ENCODE results near the gene SINHCAF.
A peak's percentile ranks its signal among the peaks of the same experiment; 100 is the strongest.

Gene SINHCAF

GRCh38 chr12:31337952-31338351 is 12.0 kb upstream of the SINHCAF start:
- no peak for DNase-seq (ENCODE audit: low read depth in 2 of 2)

GRCh38 chr12:31331242-31331641 is 5.3 kb upstream of the SINHCAF start:
- no peak for DNase-seq (ENCODE audit: low read depth in 2 of 2)

- no peak for DNase-seq (ENCODE audit: low read depth in 2 of 2)
Measured at GRCh38 chr12:31326736-31327659, 1.0 kb upstream of the SINHCAF start.

DNA sequence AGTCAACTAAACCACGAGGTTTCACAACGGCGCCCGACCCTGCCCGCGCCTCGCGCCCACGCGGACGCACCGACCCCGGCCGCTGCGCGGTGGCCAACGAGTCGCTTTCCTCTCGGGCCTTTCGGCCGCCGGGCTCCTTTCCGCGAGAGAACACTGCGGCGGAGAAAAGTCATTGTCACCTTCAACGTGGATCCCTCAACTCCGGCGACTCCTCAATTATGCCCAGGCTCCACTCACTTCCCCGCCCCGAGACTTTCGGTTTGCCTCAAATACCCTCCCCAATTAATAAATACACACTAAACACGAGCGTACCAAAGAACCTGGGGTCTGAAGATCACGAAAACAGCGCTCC is 450 bp downstream of the SINHCAF start:
- DNase-seq (ENCODE audit: low read depth in 2 of 2): no peak

DNA sequence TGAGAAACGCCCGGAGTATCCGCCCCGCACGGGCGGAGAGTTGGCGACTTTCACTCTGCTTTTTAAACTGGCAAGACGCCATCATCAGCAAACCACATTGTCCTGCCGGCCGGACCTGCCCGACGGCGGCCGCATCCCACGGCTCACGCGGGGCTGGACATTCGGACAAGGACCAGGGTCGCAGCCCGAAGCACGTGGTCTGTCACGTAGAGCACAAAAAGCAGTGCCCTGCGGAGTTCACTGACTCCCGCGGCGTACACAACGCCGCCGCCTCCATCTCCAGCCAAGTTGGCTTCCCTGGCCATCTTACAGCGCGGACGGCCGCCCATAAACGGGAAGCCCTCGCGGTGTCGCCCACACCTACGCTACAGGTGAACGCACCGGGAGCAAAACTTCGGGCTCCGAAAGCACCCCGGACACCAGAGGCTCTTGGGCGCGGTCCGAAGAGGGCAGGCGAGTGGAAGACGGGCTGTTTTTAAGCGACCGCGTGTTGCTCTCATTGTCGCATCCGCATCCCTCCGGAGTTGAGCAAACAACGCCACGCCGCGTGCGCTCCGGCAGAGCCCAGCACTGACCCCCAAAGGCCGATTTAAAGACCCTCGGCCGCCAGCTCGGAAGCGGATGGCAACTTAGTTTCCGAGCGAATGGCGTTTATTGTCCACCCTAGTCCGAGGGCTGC is 966 bp downstream of the SINHCAF start:
- peak in 1 of 2 donors; percentile 13 for DNase-seq (ENCODE audit: low read depth in 2 of 2)

GRCh38 chr12:31324116-31324844 is 1.7 kb downstream of the SINHCAF start:
- DNase-seq (ENCODE audit: low read depth in 2 of 2): peak; percentile 32 to 37

DNA sequence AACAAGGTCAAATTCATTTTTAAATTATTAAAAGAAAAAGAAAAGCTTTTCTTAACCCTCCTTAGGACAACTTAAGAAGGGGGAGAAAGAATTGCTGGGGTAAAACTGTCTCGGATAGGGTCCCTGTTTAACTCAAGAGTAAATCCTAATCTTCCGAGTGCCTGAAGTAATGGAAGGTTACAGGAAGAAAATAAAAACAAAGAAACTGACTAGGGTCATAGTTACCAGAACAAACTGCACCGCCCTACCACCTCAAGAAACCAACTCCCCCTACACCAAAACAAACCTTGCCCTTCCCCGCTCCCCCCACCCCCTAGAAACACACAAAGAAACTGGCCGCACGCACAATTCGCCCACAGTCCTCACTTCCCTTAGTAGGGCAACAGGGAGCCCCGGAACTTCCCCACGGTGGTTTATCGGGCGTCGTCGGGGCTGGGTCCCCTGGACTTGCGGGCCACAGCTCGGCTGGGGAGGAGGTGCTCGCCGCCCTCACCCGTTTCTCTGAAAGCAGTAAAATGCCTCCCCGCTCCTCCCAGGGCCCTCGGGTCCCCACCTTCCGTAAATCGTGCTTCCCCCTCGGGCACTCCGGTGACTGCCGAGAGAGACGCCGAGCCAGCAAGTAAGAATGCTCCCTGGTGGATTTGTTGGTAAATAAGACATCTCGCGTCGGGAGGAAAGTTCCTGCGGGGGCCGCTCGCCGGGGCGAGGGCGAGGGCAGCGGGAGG is 2.4 kb downstream of the SINHCAF start:
- DNase-seq (ENCODE audit: low read depth in 2 of 2): peak in 1 of 2 donors; percentile 23

DNA sequence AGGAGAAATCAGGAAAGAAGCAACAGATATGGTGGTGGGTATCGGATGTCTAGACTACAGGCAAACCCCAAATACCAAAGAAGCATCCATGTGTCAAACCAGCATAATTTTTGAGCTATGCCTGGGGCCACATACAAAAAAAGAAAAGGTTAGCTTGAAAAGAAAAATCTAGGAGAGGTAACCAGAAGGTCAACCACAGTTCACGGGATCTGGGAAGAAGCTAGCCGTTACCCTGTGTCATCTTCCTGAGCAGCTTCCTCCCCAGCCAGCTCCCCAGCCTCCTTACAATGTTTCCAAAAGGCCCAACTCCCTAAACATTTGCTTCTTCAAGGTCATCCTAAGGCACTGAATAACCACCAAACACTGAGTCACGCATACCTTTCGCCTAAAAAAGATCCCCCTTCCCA is 3.1 kb downstream of the SINHCAF start:
- DNase-seq (ENCODE audit: low read depth in 2 of 2): no peak

- no peak for DNase-seq (ENCODE audit: low read depth in 2 of 2)
Measured at GRCh38 chr12:31321897-31322228, 4.1 kb downstream of the SINHCAF start.

- no peak for DNase-seq (ENCODE audit: low read depth in 2 of 2)
Measured at GRCh38 chr12:31321186-31321896, 4.6 kb downstream of the SINHCAF start.

DNA sequence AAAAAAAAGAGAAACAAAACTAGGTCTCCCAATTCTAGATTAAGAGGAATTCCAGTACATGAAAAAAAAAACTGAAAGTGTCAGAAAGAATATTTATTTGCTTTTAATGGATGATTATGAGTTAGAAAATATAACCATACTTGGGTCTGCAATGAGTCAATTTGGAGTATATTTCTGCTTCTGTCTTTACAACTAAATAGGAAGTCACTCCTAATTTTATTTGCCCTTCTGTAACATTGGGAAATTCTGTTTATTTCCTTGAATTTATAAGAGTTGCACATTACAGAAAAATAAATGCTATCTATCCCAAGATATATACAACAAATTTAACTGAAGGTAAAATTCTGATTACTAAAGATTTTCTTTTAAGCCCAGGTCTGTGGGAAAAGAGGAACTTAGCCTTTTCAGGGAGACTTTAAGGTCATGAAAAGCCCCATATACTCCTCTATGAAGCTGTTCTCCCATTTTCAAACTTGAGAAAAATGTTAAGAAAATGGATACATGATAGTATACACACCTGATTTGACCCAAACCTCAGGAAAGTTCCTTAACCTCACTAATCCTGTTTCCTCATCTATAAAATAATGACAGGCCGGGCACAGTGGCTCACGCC is 7.2 kb downstream of the SINHCAF start:
- DNase-seq (ENCODE audit: low read depth in 2 of 2): no peak

GRCh38 chr12:31317471-31318395 is 8.2 kb downstream of the SINHCAF start:
- DNase-seq (ENCODE audit: low read depth in 2 of 2): no peak

GRCh38 chr12:31316891-31317290 is 9.1 kb downstream of the SINHCAF start:
- no peak for DNase-seq (ENCODE audit: low read depth in 2 of 2)

GRCh38 chr12:31315784-31316465 is 10.0 kb downstream of the SINHCAF start:
- no peak for DNase-seq (ENCODE audit: low read depth in 2 of 2)

- no peak for DNase-seq (ENCODE audit: low read depth in 2 of 2)
Measured at GRCh38 chr12:31315044-31315715, 10.8 kb downstream of the SINHCAF start.

DNA sequence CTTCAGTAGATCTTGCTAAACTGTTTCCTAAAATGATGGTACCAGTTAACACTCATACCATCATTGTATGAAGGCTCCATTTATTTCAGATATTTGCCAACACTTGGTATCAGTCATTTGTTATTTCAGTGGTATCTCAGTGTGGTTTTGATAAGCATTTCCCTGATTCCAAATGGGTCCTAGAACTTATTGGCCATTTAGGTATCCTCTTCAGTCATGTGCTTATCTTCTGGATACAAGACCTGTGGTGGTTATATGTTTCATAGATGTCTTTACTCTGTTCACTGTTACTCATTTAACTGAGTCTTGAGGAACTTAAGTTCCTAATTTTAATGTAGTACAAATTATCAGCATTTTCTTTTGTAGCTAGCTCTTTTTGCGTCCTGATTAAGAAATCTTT is 13.5 kb downstream of the SINHCAF start:
- DNase-seq (ENCODE audit: low read depth in 2 of 2): no peak

GRCh38 chr12:31311634-31312258 is 14.2 kb downstream of the SINHCAF start:
- DNase-seq (ENCODE audit: low read depth in 2 of 2): no peak

DNA sequence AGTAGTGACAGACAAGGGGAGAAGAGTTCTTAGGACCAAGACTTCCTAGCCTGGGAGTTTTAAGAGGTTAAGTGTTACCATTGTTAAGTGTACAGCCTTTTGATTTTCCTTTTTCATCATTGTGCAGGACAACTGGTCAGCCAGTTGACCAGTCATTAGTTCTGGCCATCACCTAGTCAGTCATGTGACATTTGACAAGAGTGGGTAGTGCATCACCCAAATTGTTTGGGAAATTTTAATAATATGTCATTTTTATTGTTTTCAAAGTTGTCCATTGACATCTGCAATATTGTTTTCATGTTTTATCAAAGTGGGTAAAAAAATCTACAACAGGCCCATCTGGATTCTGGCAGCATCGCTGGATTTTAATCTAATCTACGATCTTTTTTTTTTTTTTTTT is 15.5 kb downstream of the SINHCAF start:
- no peak for DNase-seq (ENCODE audit: low read depth in 2 of 2)

Data from stimulated activated CD8-positive, alpha-beta memory T cell treated with anti-CD3 and anti-CD28 coated beads, Interleukin-7, amount 100 ng/mL, for 1 hour (primary cell).